GM23338 (cell line): ENCODE data around the gene RBM24. TPM values are rescaled to one million over a fixed set of nuclear protein-coding genes. Genes with fewer than 3 reads are reported as not detected.
"Not testable (repeated sequence)": the region's sequence is repeated elsewhere in the genome, so short reads cannot be mapped to it uniquely, and the experiment has no call there.

Source experiments
- ATAC-seq: fragments of 200-7000 bp; cut with Tn5 transposase; 3 replicates; pipeline ENCODE4 v1.9.1; 2020
- DNase-seq: peaks from one replicate; pipeline ENCODE4 v3.0.0-alpha.2; 2015; ENCODE audit warnings: low spot score
- H2AFZ ChIP-seq: fragments of 200-600 bp; sonication (generic); 2 replicates; pipeline ENCODE4 v1.8.0; 2016; ENCODE audit warnings: antibody characterized with exemption, mild to moderate bottlenecking, moderate library complexity
- H3F3A ChIP-seq: fragments of 200-600 bp; sonication (generic); replicated peaks from 2 replicates; pipeline ENCODE4 v1.8.0; 2017; ENCODE audit warnings: antibody characterized with exemption, mixed run types, low read depth
- H3K27ac ChIP-seq: fragments of 200-600 bp; sonication (generic); 2 replicates; pipeline ENCODE4 v1.6.1; 2016; ENCODE audit warnings: low read depth
- H3K27me3 ChIP-seq: fragments of 200-600 bp; sonication (generic); 2 replicates; pipeline ENCODE4 v1.8.0; 2016; ENCODE audit warnings: mild to moderate bottlenecking, mixed run types, moderate library complexity; ENCODE audit not compliant: insufficient read depth
- H3K36me3 ChIP-seq: fragments of 200-600 bp; sonication (generic); 2 replicates; pipeline ENCODE4 v1.8.0; 2016; ENCODE audit warnings: mild to moderate bottlenecking; ENCODE audit not compliant: insufficient read depth
- H3K4me1 ChIP-seq: fragments of 200-600 bp; sonication (generic); 2 replicates; pipeline ENCODE4 v1.8.0; 2016; ENCODE audit warnings: mild to moderate bottlenecking, moderate library complexity; ENCODE audit not compliant: insufficient read depth
- H3K4me2 ChIP-seq: fragments of 200-600 bp; sonication (generic); 2 replicates; pipeline ENCODE4 v1.7.1; 2017; ENCODE audit warnings: mixed run types
- H3K4me3 ChIP-seq: fragments of 200-600 bp; sonication (generic); 2 replicates; pipeline ENCODE4 v1.6.1; 2016; ENCODE audit warnings: mixed run types
- H3K79me2 ChIP-seq: fragments of 200-600 bp; sonication (generic); replicated peaks from 2 replicates; pipeline ENCODE4 v1.8.0; 2017; ENCODE audit warnings: mild to moderate bottlenecking; ENCODE audit not compliant: insufficient read depth
- H3K9me2 ChIP-seq: fragments of 200-600 bp; sonication (generic); 2 replicates; pipeline ENCODE4 v1.8.0; 2017; ENCODE audit not compliant: insufficient read depth
- H4K20me1 ChIP-seq: fragments of 200-600 bp; sonication (generic); replicated peaks from 2 replicates; pipeline ENCODE4 v1.8.0; 2017; ENCODE audit warnings: mild to moderate bottlenecking; ENCODE audit not compliant: insufficient read depth
- H3K27ac Mint-ChIP-seq: 2 replicates; pipeline ENCODE4 v1.8.0; 2020; ENCODE audit warnings: inconsistent platforms, mild to moderate bottlenecking, moderate library complexity, mixed read lengths
- H3K27me3 Mint-ChIP-seq: 3 replicates; pipeline ENCODE4 v1.8.0; 2022; ENCODE audit warnings: low read depth, mild to moderate bottlenecking, moderate library complexity, mixed read lengths, inconsistent platforms; ENCODE audit not compliant: insufficient read depth, poor library complexity
- H3K36me3 Mint-ChIP-seq: 3 replicates; pipeline ENCODE4 v1.8.0; 2021; ENCODE audit warnings: low read depth, mild to moderate bottlenecking, inconsistent platforms, moderate library complexity, mixed read lengths
- H3K4me1 Mint-ChIP-seq: 3 replicates; pipeline ENCODE4 v1.8.0; 2020; ENCODE audit warnings: mild to moderate bottlenecking, inconsistent platforms, mixed read lengths
- H3K4me3 Mint-ChIP-seq: 3 replicates; pipeline ENCODE4 v1.8.0; 2021; ENCODE audit warnings: moderate library complexity, mild to moderate bottlenecking, inconsistent platforms, mixed read lengths
- H3K9me3 Mint-ChIP-seq: 3 replicates; pipeline ENCODE4 v1.8.0; 2020; ENCODE audit warnings: moderate library complexity, mild to moderate bottlenecking, inconsistent platforms, mixed read lengths
- CREB1 ChIP-seq: fragments of 250-450 bp; sonication (Bioruptor Pico); IDR thresholded peaks from 2 replicates; pipeline ENCODE4 v1.5.0; 2020; ENCODE audit warnings: low read depth, mild to moderate bottlenecking, moderate library complexity
- ETS1 ChIP-seq: IDR thresholded peaks from 2 replicates; pipeline ENCODE4 v1.6.1; 2016; ENCODE audit warnings: antibody characterized with exemption
- EZH2phosphoT487 ChIP-seq: fragments of 200-600 bp; sonication (generic); IDR thresholded peaks from one replicate; pipeline ENCODE4 v1.8.1; 2018; ENCODE audit warnings: antibody characterized with exemption; ENCODE audit not compliant: unreplicated experiment
- REST ChIP-seq: IDR thresholded peaks from one replicate; pipeline ENCODE4 v1.6.1; 2018; ENCODE audit warnings: antibody characterized with exemption; ENCODE audit not compliant: unreplicated experiment
- ZNF114 ChIP-seq: fragments of 250-450 bp; sonication (Bioruptor Pico); IDR thresholded peaks from 2 replicates; pipeline ENCODE4 v1.5.0; 2020; ENCODE audit warnings: mild to moderate bottlenecking, moderate library complexity
- ZNF331 ChIP-seq: fragments of 250-450 bp; sonication (Bioruptor Pico); IDR thresholded peaks from 2 replicates; pipeline ENCODE4 v1.5.0; 2020; ENCODE audit warnings: low read depth, mild to moderate bottlenecking, moderate library complexity
- polyA plus RNA-seq: library from polyadenylated mRNA; unstranded; fragments of >200 nt; fragmentation: Nextera tagmentation; extraction: Ambion mirVana; gene quantifications from 2 replicates; pipeline ENCODE4 v1.2.1, GENCODE V29; 2016
- total RNA-seq: library from RNA; depleted of rRNA; stranded (reverse); fragments of >200 nt; shearing (Covaris generic); gene quantifications from 2 replicates; pipeline ENCODE4 v1.2.3, GENCODE V29; 2014

Gene RBM24
- total and polyA plus RNA-seq, 2 experiments from 2014 or later = 0.27 to 1.3 TPM

DNA sequence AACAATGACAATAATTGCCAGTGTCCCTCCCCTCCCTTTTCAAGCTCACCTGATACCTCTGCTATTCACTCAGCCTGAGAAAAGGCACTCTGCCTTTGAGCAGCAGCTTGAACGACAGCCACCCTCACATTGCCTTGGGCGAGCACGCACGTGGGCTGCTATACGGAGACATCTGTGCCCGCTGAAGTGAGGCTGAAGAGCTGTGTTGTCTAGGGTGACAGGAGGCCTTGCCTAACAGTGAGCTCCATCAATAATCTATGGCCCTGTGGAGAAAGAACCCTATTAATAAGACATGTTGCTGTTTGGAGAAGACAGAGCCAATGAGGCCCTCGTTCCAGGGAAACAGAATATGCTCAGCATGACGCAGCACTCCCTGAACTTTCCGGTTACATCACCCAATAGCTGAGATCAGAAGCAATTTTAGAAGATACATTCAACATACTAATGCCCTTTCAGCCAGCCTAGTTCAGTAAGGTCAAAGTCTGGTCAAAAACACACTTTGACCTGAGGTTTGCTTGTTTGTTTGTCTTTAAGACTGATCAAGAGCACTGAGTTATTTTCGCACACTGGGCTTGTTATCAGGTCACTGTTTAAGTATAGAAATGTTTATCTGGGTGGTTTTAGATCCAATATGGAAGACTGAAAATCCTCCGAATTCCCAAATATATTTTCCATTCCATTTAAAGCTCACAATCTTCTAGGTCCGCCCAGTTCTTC is 30.6 kb downstream of the RBM24 start:
- Histone ChIP-seq H3K36me3 (no peaks in the 10 kb centered on the region), H3K4me2 (no peak overlapping the region), H3K4me3 (no peak overlapping the region), H3K9me2 (no peaks in the 10 kb centered on the region), H3K27ac (no peak overlapping the region), H3K4me1 (no peaks in the 10 kb centered on the region), H2AFZ (peak overlapping the region; percentile 87; the same call in 1 of the 2 replicates), H3K79me2 (no peaks in the 10 kb centered on the region), H3F3A (no peaks in the 10 kb centered on the region), H4K20me1 (no peaks in the 10 kb centered on the region), H3K27me3 (no peaks in the 10 kb centered on the region)
- Mint-ChIP-seq H3K4me1 (peaks cover 4% of the 10 kb centered on the region; the same call in 2 of the 3 replicates), H3K27me3 (peaks cover 2% of the 10 kb centered on the region), H3K9me3 (peaks cover 4% of the 10 kb centered on the region; the same call in 2 of the 3 replicates), H3K27ac (peak overlapping the region; percentile 3; the same call in 1 of the 2 replicates), H3K36me3 (no peaks in the 10 kb centered on the region; the same call in 2 of the 3 replicates), H3K4me3 (no peak overlapping the region)
- TF ChIP-seq ZNF114 = no peak
- DNase-seq (no peak), ATAC-seq (peak; percentile 45)

- not testable (repeated sequence) for H3K27me3 ChIP-seq, H3K27me3 Mint-ChIP-seq, H3K27ac ChIP-seq, H3K36me3 Mint-ChIP-seq, H3K79me2 ChIP-seq, H3K4me3 Mint-ChIP-seq, H3K4me3 ChIP-seq, H4K20me1 ChIP-seq, H3K4me1 ChIP-seq, H3K36me3 ChIP-seq, ATAC-seq, H3K4me1 Mint-ChIP-seq, H3K9me3 Mint-ChIP-seq, H3K27ac Mint-ChIP-seq, H2AFZ ChIP-seq, H3F3A ChIP-seq, H3K9me2 ChIP-seq, DNase-seq, H3K4me2 ChIP-seq
Measured at GRCh38 chr6:17313238-17313637, 32.1 kb downstream of the RBM24 start.

GRCh38 chr6:17313971-17314370 is 32.8 kb downstream of the RBM24 start:
- Histone ChIP-seq H3K4me3 (no peak overlapping the region), H3K4me1 (no peaks in the 10 kb centered on the region), H3K27me3 (no peaks in the 10 kb centered on the region), H3K9me2 (no peaks in the 10 kb centered on the region), H3K79me2 (no peaks in the 10 kb centered on the region), H3F3A (no peaks in the 10 kb centered on the region), H3K36me3 (no peaks in the 10 kb centered on the region), H4K20me1 (no peaks in the 10 kb centered on the region), H3K4me2 (no peak overlapping the region), H3K27ac (no peak overlapping the region), H2AFZ (no peak overlapping the region)
- no peaks in the 10 kb centered on the region; the same call in 2 of the 3 replicates for H3K36me3 Mint-ChIP-seq
- DNase-seq = no peak
- H3K4me3 Mint-ChIP-seq = no peak overlapping the region
- peaks cover 10% of the 10 kb centered on the region for H3K4me1 Mint-ChIP-seq
- H3K27ac Mint-ChIP-seq = no peak overlapping the region
- TF ChIP-seq ETS1 (no peak), EZH2phosphoT487 (no peak), CREB1 (CRISPR knock-in tag) (no peak), REST (no peak), ZNF331 (CRISPR knock-in tag) (no peak)
- peaks cover 4% of the 10 kb centered on the region; the same call in 2 of the 3 replicates for H3K9me3 Mint-ChIP-seq
- no peak for ATAC-seq
- peaks cover 2% of the 10 kb centered on the region for H3K27me3 Mint-ChIP-seq
